ENCODE measurements around the gene ZNF670. TPM values are rescaled to one million over a fixed set of nuclear protein-coding genes. Genes with fewer than 3 reads are reported as not detected.

ZNF670 gene
- total RNA-seq, 1 donor from 2014 or later: 13.0 TPM

GRCh38 chr1:247113733-247114271 is 35.2 kb upstream of the ZNF670 start:
- Mint-ChIP-seq H3K4me3 (ENCODE audit: low read depth) (peak overlapping the region; percentile 48), H3K36me3 (ENCODE audit: insufficient read depth) (peaks cover 2% of the 10 kb centered on the region), H3K9me3 (ENCODE audit: low read depth) (no peaks in the 10 kb centered on the region)

GRCh38 chr1:247113094-247113497 is 34.5 kb upstream of the ZNF670 start:
- H3K27ac Mint-ChIP-seq: no peak overlapping the region
- H3K36me3 Mint-ChIP-seq (ENCODE audit: insufficient read depth): peaks cover 2% of the 10 kb centered on the region
- no peak for DNase-seq (ENCODE audit: low spot score, unreplicated experiment)

More at GRCh38 chr1:247113733-247114271, 35.2 kb upstream of the ZNF670 start:
- no peak for DNase-seq (ENCODE audit: low spot score, unreplicated experiment)
- H3K4me1 Mint-ChIP-seq (ENCODE audit: low read depth): peaks cover 8% of the 10 kb centered on the region
- no peak for TF ChIP-seq CTCF (IDR thresholded peaks at IDR 0.05; ENCODE audit: unreplicated experiment)
- H3K27me3 Mint-ChIP-seq: no peaks in the 10 kb centered on the region
- peak overlapping the region; percentile 33 for H3K27ac Mint-ChIP-seq

DNA sequence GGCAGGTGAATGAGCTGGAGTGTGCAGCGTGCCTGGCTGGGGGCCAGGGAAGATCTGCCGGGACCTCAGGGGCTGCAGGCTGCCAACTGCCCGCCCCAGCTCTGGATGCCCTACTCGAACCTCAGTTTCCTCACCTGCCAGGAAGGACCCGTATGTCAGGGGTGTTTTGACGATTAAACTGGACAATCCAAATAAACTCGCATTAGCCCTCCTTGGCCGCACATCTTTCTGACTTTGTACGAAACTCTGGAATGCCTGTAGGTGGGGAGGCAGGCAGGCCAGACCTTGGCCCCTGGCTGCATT is 33.8 kb upstream of the ZNF670 start:
- Mint-ChIP-seq H3K36me3 (ENCODE audit: insufficient read depth) (peaks cover 2% of the 10 kb centered on the region), H3K27ac (peak overlapping the region; percentile 64), H3K4me1 (ENCODE audit: low read depth) (peaks cover 8% of the 10 kb centered on the region), H3K27me3 (no peaks in the 10 kb centered on the region), H3K4me3 (ENCODE audit: low read depth) (peak overlapping the region; percentile 64), H3K9me3 (ENCODE audit: low read depth) (no peaks in the 10 kb centered on the region)
- no peak for TF ChIP-seq CTCF (IDR thresholded peaks at IDR 0.05; ENCODE audit: unreplicated experiment)
- DNase-seq (ENCODE audit: low spot score, unreplicated experiment): no peak

More at GRCh38 chr1:247113094-247113497, 34.5 kb upstream of the ZNF670 start:
- peaks cover 8% of the 10 kb centered on the region for H3K4me1 Mint-ChIP-seq (ENCODE audit: low read depth)
- peak overlapping the region; percentile 48 for H3K4me3 Mint-ChIP-seq (ENCODE audit: low read depth)
- no peaks in the 10 kb centered on the region for H3K27me3 Mint-ChIP-seq
- no peaks in the 10 kb centered on the region for H3K9me3 Mint-ChIP-seq (ENCODE audit: low read depth)
- no peak for TF ChIP-seq CTCF (IDR thresholded peaks at IDR 0.05; ENCODE audit: unreplicated experiment)

DNA sequence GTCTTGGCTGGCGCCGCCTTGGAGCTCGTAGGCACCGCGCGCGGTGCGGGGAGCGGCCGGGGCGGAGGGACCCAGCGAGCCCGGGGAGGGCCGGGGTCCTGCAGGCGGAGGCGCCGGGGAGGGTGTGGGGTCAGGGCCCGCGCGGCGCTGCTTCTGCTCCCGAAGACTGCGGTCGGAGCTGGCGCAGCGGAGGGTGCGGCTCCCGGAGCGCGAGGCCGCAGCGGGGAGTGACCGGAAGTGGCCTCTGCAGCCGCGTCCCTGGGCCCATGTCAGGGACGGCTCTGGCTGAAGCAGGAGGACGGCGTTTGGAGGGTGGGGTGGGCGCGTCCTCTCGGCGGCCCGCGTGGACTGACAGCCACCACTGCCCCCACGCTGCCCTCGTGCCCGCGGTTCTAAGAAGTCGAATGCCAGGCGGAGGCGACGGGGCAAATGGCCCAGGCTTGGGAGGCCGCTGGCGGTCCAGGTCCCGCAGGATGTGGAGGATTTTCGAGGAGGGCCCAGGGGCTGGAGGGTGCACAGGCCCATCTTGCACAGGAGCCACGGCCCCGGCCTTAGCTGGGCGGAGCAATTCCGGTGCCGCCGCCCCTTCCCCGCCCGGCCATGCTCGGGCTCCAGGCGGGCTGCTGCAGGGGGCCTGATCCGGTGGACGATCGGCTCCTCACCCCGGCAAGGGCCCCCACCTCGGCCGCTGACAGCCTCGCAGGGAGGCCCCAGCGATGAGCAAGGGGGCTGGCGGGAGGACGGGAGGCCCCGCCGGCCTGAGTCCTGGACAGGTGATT is 33.3 kb upstream of the ZNF670 start:
- Mint-ChIP-seq H3K4me1 (ENCODE audit: low read depth) (peaks cover 8% of the 10 kb centered on the region), H3K36me3 (ENCODE audit: insufficient read depth) (peaks cover 2% of the 10 kb centered on the region), H3K4me3 (ENCODE audit: low read depth) (peak overlapping the region; percentile 86), H3K9me3 (ENCODE audit: low read depth) (no peaks in the 10 kb centered on the region), H3K27me3 (no peaks in the 10 kb centered on the region), H3K27ac (peak overlapping the region; percentile 97)
- no peak for TF ChIP-seq CTCF (IDR thresholded peaks at IDR 0.05; ENCODE audit: unreplicated experiment)
- peak; percentile 58 for DNase-seq (ENCODE audit: low spot score, unreplicated experiment)

- no peak for TF ChIP-seq CTCF (IDR thresholded peaks at IDR 0.05; ENCODE audit: unreplicated experiment)
- H3K27ac Mint-ChIP-seq: peak overlapping the region; percentile 95
- H3K4me1 Mint-ChIP-seq (ENCODE audit: low read depth): peaks cover 9% of the 10 kb centered on the region
- peak overlapping the region; percentile 77 for H3K4me3 Mint-ChIP-seq (ENCODE audit: low read depth)
- H3K27me3 Mint-ChIP-seq: no peaks in the 10 kb centered on the region
- H3K9me3 Mint-ChIP-seq (ENCODE audit: low read depth): no peaks in the 10 kb centered on the region
- H3K36me3 Mint-ChIP-seq (ENCODE audit: insufficient read depth): peaks cover 3% of the 10 kb centered on the region
- peak; percentile 34 for DNase-seq (ENCODE audit: low spot score, unreplicated experiment)
These were observed 32.7 kb upstream of the ZNF670 start for GRCh38 chr1:247111259-247111699.

Measured in progenitor cell of endocrine pancreas (in vitro differentiated cells).